Natural killer cell (primary cell): ENCODE measurements around the gene FRYL. TPM values are rescaled to one million over a fixed set of nuclear protein-coding genes. Genes with fewer than 3 reads are reported as not detected.

ENCODE experiments used
- ATAC-seq, 3 donors: fragments of 150-1000 bp in 2 of 3; fragments of 200-7000 bp in 1 of 3; cut with Tn5 transposase; 1 replicate in 1 of 3; 2 replicates in 2 of 3; pipeline ENCODE4 v1.10.0; 2021; ENCODE audit warnings: mild to moderate bottlenecking in 2 of 3, moderate library complexity in 2 of 3
- DNase-seq, 2 donors: peaks; one replicate each; pipeline versions ENCODE4 v3.0.0 to v3.0.0-alpha.2; 2013 to 2021; ENCODE audit warnings: mixed read lengths in 1 of 2
- H3K27ac ChIP-seq: one replicate; pipeline ENCODE4 v1.5.1; 2013; ENCODE audit warnings: mild to moderate bottlenecking, low read length
- H3K27me3 ChIP-seq: one replicate; pipeline ENCODE4 v1.6.1; 2013; ENCODE audit warnings: low read length; ENCODE audit not compliant: control insufficient read depth, insufficient read depth
- H3K36me3 ChIP-seq: one replicate; pipeline ENCODE4 v1.6.1; 2013; ENCODE audit warnings: low read length; ENCODE audit not compliant: control insufficient read depth, insufficient read depth
- H3K4me1 ChIP-seq: one replicate; pipeline ENCODE4 v1.6.1; 2013; ENCODE audit warnings: low read length; ENCODE audit not compliant: control insufficient read depth, insufficient read depth
- H3K4me3 ChIP-seq: one replicate; pipeline ENCODE4 v1.5.1; 2013; ENCODE audit warnings: low read length
- H3K9me3 ChIP-seq: one replicate; pipeline ENCODE4 v1.6.1; 2013; ENCODE audit warnings: low read length; ENCODE audit not compliant: control insufficient read depth, insufficient read depth
- H3K27ac Mint-ChIP-seq, 2 donors: one replicate each; pipeline ENCODE4 v1.8.0; 2022; ENCODE audit warnings: mild to moderate bottlenecking in 2 of 2, mixed read lengths in 2 of 2, moderate library complexity in 1 of 2
- H3K27me3 Mint-ChIP-seq, 2 donors: one replicate each; pipeline ENCODE4 v1.8.0; 2022; ENCODE audit warnings: low read depth in 2 of 2, mixed read lengths in 2 of 2
- H3K36me3 Mint-ChIP-seq: one replicate; pipeline ENCODE4 v1.8.0; 2022; ENCODE audit warnings: mixed read lengths
- H3K4me1 Mint-ChIP-seq, 2 donors: one replicate each; pipeline ENCODE4 v1.8.0; 2022; ENCODE audit warnings: mixed read lengths in 2 of 2
- H3K4me3 Mint-ChIP-seq: one replicate; pipeline ENCODE4 v1.8.0; 2022; ENCODE audit warnings: mild to moderate bottlenecking, moderate library complexity, mixed read lengths
- H3K9me3 Mint-ChIP-seq, 2 donors: one replicate each; pipeline ENCODE4 v1.8.0; 2022; ENCODE audit warnings: mixed read lengths in 2 of 2
- CTCF ChIP-seq: fragments of 200-600 bp; IDR thresholded peaks from one replicate; pipeline ENCODE4 v1.8.0; 2022; ENCODE audit warnings: antibody characterized with exemption
- WGBS: methylation state at CpG from one replicate; pipeline ENCODE4 v1.1.7; 2013; ENCODE audit warnings: missing lambda C conversion rate; ENCODE audit not compliant: insufficient coverage; 5-methylcytosine and 5-hydroxymethylcytosine counted together
- intact Hi-C: fragments of 100-400 bp; cut with micrococcal nuclease; formaldehyde crosslinking; loops from one replicate; pipeline ENCODE4 v1.14.2; 2022
- total RNA-seq, 4 donors: library from RNA; stranded (reverse); fragments of 120-200 nt in 1 of 4; gene quantifications; one replicate each; pipeline versions ENCODE4 v1.2.3 to v1.2.4, GENCODE V29; 2013 to 2022

The FRYL gene
- total RNA-seq, 3 donors from 2014 or later (not counting 1 experiment from before 2014, with no cell fraction given) = 143 to 181 (median 146) TPM

- Mint-ChIP-seq H3K27ac (peak overlapping the region; percentile 53 to 54), H3K36me3 (no peaks in the 10 kb centered on the region), H3K4me1 (peaks cover 65 to 70% of the 10 kb centered on the region in 2 donors), H3K27me3 (no peaks in the 10 kb centered on the region), H3K4me3 (no peak overlapping the region), H3K9me3 (no peaks in the 10 kb centered on the region)
- no peak for TF ChIP-seq CTCF
- ATAC-seq (no peak), DNase-seq (no peak)
- intact Hi-C loops = no loop called here
- Histone ChIP-seq H3K9me3 (no peaks in the 10 kb centered on the region), H3K27me3 (no peaks in the 10 kb centered on the region), H3K36me3 (no peaks in the 10 kb centered on the region), H3K27ac (no peak overlapping the region), H3K4me1 (no peaks in the 10 kb centered on the region), H3K4me3 (no peak overlapping the region)
- 100% methylated on average over 1 of the region's 2 CpGs for WGBS
Observed at GRCh38 chr4:48642421-48643374, 137.4 kb downstream of the FRYL start.

GRCh38 chr4:48641401-48641800 lies 138.7 kb downstream of the FRYL start:
- Histone ChIP-seq H3K27me3 (no peaks in the 10 kb centered on the region), H3K4me3 (no peak overlapping the region), H3K4me1 (no peaks in the 10 kb centered on the region), H3K9me3 (no peaks in the 10 kb centered on the region), H3K27ac (no peak overlapping the region), H3K36me3 (no peaks in the 10 kb centered on the region)
- WGBS = 100% methylated on average over 4 of the region's 4 CpGs
- Mint-ChIP-seq H3K27ac (no peak overlapping the region), H3K9me3 (no peaks in the 10 kb centered on the region), H3K4me1 (peaks cover 61% of the 10 kb centered on the region in 2 donors), H3K4me3 (no peak overlapping the region), H3K27me3 (no peaks in the 10 kb centered on the region), H3K36me3 (no peaks in the 10 kb centered on the region)
- TF ChIP-seq CTCF = no peak
- ATAC-seq = no peak
- no peak for DNase-seq
- intact Hi-C loops = no loop called here

GRCh38 chr4:48640699-48641098 lies 139.4 kb downstream of the FRYL start:
- Histone ChIP-seq H3K4me1 (no peaks in the 10 kb centered on the region), H3K9me3 (no peaks in the 10 kb centered on the region), H3K27me3 (no peaks in the 10 kb centered on the region), H3K27ac (no peak overlapping the region), H3K4me3 (no peak overlapping the region), H3K36me3 (no peaks in the 10 kb centered on the region)
- Mint-ChIP-seq H3K4me3 (no peak overlapping the region), H3K27me3 (no peaks in the 10 kb centered on the region), H3K36me3 (no peaks in the 10 kb centered on the region), H3K9me3 (no peaks in the 10 kb centered on the region), H3K4me1 (peaks cover 54% of the 10 kb centered on the region in 2 donors), H3K27ac (peak overlapping the region; percentile 27 to 42)
- DNase-seq = no peak
- no peak for TF ChIP-seq CTCF
- no peak for ATAC-seq
- no CpG with 5 or more reads among the region's 2 CpGs for WGBS
- intact Hi-C loops = no loop called here
